ENCODE data around the gene BCL2L11.

The BCL2L11 gene

DNA sequence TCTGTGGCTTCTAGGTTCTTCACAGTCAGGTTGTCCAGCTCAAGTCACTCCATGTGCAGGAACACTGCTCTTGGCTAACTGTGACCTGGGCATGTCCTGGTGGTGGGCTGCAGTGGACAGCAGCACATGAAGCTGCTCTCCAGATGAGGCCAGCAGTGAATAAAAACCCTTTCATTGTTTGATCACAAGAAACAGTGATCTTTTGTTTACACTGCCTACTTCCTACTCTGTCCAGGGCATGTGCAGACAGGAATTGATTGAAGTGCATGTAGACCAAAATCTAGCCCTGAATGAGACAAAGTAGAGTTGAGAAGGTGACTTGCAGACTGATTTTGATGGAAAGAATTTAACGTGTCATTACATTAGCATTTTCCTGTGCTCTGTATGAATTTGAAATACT lies 34.9 kb downstream of the BCL2L11 start:
- H3K27me3 ChIP-seq: no peaks in the 10 kb centered on the region
- H3K36me3 ChIP-seq: peaks cover 11% of the 10 kb centered on the region
- no peaks in the 10 kb centered on the region for H3K9me3 ChIP-seq
- TF ChIP-seq, protein P1, sequence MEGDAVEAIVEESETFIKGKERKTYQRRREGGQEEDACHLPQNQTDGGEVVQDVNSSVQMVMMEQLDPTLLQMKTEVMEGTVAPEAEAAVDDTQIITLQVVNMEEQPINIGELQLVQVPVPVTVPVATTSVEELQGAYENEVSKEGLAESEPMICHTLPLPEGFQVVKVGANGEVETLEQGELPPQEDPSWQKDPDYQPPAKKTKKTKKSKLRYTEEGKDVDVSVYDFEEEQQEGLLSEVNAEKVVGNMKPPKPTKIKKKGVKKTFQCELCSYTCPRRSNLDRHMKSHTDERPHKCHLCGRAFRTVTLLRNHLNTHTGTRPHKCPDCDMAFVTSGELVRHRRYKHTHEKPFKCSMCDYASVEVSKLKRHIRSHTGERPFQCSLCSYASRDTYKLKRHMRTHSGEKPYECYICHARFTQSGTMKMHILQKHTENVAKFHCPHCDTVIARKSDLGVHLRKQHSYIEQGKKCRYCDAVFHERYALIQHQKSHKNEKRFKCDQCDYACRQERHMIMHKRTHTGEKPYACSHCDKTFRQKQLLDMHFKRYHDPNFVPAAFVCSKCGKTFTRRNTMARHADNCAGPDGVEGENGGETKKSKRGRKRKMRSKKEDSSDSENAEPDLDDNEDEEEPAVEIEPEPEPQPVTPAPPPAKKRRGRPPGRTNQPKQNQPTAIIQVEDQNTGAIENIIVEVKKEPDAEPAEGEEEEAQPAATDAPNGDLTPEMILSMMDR (IDR thresholded peaks at IDR 0.05; ENCODE audit: low read depth, low read length): no peak
- no peak overlapping the region for H3K4me3 ChIP-seq (ENCODE audit: low read depth, low read length)
- DNase-seq: no peak
- no peaks in the 10 kb centered on the region for H3K4me1 ChIP-seq

DNA sequence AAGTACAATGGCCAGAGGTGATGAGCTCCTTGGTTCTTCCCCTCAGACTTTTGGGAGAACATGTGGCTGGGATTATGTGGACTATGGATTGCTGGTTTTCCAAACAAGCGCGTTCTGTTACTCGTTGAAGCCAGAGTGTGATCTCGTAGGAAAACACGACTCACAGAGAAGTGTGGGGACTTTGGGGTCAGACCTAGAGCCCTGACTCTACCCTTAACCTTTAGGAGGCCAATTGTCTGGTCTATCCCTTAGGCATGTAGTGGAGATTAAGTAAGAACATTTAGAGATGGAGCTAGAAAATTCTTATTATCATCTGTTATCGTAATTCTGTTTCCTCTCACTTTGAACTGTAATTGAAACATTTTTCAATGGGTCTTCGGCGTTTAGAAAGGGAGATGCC lies 35.8 kb downstream of the BCL2L11 start:
- no peaks in the 10 kb centered on the region for H3K27me3 ChIP-seq
- H3K9me3 ChIP-seq: no peaks in the 10 kb centered on the region
- TF ChIP-seq, protein P1 (IDR thresholded peaks at IDR 0.05; ENCODE audit: low read depth, low read length): no peak
- peaks cover 8% of the 10 kb centered on the region for H3K36me3 ChIP-seq
- H3K4me1 ChIP-seq: peaks cover 7% of the 10 kb centered on the region
- DNase-seq: no peak
- H3K4me3 ChIP-seq (ENCODE audit: low read depth, low read length): no peak overlapping the region

DNA sequence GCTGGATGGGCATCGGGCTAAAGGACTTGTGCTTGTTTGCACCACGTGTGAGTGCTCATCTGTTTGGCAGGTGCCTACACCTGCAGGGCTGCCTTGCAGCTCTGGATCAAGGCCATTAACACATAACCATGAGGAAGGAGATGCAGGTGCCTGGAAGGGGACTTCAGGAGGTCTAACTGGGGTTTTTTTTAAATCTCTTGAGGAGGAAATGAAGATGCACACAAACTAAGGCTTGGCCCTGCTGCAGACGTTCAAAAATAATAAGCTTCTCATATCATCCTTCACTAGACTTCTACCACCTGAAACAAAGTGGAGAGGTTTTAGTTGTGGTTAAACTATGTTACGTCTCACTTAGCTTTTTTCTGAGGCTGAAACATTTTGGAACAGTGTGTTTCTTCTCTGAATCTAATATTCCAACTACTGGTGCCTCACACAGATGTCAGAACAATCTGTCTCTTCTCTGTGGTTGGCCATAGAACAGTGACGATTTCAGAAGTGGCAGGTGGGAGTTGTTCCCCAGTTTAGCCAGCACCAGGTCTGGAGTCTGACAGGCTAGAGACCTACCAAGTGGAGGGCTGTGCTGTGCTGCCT lies 36.5 kb downstream of the BCL2L11 start:
- DNase-seq: no peak
- no peaks in the 10 kb centered on the region for H3K9me3 ChIP-seq
- no peak overlapping the region for H3K4me3 ChIP-seq (ENCODE audit: low read depth, low read length)
- peaks cover 1% of the 10 kb centered on the region for H3K36me3 ChIP-seq
- H3K27me3 ChIP-seq: no peaks in the 10 kb centered on the region
- peaks cover 11% of the 10 kb centered on the region for H3K4me1 ChIP-seq
- TF ChIP-seq, protein P1 (IDR thresholded peaks at IDR 0.05; ENCODE audit: low read depth, low read length): no peak

DNA sequence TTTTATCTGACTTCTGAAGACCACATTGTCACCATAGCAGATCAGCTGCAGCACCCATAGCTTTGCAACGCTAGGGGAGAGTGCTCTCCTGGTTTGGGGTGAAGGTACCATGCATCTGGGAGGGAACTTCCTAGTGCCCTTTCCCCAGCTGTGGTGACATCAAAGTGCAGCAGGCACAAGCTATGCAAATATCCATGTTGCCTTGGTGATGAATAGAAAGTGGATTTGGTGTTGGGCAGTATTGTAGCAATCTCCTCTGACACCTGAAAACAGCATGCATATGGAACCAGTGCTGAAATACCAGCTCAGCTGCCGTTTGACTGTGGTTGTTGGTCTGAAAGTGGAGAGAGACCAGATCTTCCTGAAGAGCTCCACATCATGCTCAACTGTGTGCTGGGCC lies 37.1 kb downstream of the BCL2L11 start:
- Histone ChIP-seq H3K9me3 (no peaks in the 10 kb centered on the region), H3K27me3 (no peaks in the 10 kb centered on the region), H3K36me3 (no peaks in the 10 kb centered on the region), H3K4me3 (ENCODE audit: low read depth, low read length) (no peak overlapping the region), H3K4me1 (peaks cover 13% of the 10 kb centered on the region)
- no peak for DNase-seq
- TF ChIP-seq, protein P1 (IDR thresholded peaks at IDR 0.05; ENCODE audit: low read depth, low read length): no peak

DNA sequence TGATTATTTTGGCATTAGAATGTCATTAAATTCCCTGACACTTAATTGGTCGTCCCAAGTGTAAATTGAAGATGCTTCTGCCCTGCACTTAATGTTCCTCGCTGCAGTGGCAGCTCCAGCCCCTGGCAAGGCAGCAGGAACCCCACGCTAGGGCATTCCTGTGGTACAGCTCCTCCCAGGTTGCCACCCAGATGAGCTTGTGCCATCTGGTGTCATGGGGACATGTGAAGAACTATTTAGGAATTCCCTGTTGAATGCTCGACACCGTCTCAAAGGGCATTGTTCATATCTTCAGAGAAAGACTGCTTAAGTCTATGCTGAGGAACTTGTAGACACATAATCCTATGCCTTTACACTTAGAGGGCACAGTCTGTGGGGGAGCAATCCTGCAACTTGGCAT lies 38.9 kb downstream of the BCL2L11 start:
- H3K36me3 ChIP-seq: no peaks in the 10 kb centered on the region
- H3K4me3 ChIP-seq (ENCODE audit: low read depth, low read length): no peak overlapping the region
- TF ChIP-seq, protein P1 (IDR thresholded peaks at IDR 0.05; ENCODE audit: low read depth, low read length): no peak

DNA sequence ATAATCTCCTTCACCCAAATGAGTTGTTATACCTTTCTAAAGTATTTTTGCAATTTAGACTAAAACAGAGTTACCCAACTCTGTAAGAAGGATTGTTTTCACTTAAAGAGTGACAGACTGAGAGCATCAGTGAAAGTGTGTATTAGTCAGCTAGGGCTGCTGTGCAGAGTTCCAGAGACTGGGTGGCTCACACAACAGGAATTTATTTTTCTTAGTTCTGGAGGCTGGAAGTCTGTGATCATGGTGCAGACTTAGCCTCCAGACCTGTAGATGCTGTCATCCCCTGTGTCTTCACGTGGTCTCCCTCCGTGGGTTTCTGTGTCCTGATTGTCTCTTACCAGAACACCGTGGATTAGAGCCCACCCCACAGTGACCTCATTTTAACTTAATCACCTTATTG lies 40.0 kb downstream of the BCL2L11 start:
- Histone ChIP-seq H3K4me3 (ENCODE audit: low read depth, low read length) (no peak overlapping the region), H3K36me3 (no peaks in the 10 kb centered on the region), H3K9me3 (no peaks in the 10 kb centered on the region), H3K27me3 (no peaks in the 10 kb centered on the region), H3K4me1 (peaks cover 19% of the 10 kb centered on the region)
- TF ChIP-seq, protein P1 (IDR thresholded peaks at IDR 0.05; ENCODE audit: low read depth, low read length): no peak
- no peak for DNase-seq

More for the DNA sequence above, 38.9 kb downstream of the BCL2L11 start:
- H3K27me3 ChIP-seq: no peaks in the 10 kb centered on the region
- no peaks in the 10 kb centered on the region for H3K9me3 ChIP-seq
- peaks cover 19% of the 10 kb centered on the region for H3K4me1 ChIP-seq
- DNase-seq: no peak
